ENCODE data around the gene NPAT.
"Not testable (repeated sequence)": the region's sequence is repeated elsewhere in the genome, so short reads cannot be mapped to it uniquely, and the experiment has no call there.

NPAT gene

DNA sequence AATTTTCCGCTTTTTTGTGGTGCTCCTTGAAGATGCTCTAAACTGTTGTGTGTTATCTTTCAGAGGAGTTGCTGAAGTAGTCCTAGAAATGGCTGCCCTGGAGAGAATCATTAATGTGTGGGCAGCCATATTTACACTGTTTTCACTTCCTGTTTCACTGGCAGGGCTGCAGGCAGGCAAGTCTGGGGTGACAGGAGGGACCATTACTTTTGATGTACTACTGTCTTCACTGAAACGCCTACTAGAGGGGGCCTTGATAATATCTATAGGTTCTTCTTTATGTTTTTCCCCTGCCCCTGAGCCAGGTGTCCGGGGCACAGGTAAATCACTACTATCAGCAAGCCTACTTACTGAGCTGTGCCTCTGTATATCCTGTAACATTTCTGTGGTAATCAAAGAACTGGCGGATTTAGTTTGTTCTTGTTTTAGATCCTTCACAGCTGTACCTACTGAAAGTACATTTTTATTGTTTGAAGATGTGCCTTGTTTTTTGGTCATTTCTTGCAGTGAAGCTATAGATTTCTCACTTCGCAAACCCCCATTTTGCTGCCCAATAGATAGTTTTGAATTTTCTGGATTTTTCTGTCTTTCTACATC is 61.4 kb downstream of the NPAT start:
- peaks cover 29% of the 10 kb centered on the region for H3K36me3 ChIP-seq (ENCODE audit: control insufficient read depth, insufficient read depth, low read length)
- 97 to 98% methylated on average over 5 of the region's 5 CpGs for WGBS, 2 experiments
- no peaks in the 10 kb centered on the region for H3K27me3 ChIP-seq (ENCODE audit: control insufficient read depth, insufficient read depth, low read length, poor library complexity, severe bottlenecking)
- no peak overlapping the region for H3K27ac ChIP-seq (ENCODE audit: insufficient read depth, low read depth, low read length, poor library complexity, severe bottlenecking)
- no peaks in the 10 kb centered on the region for H3K9me3 ChIP-seq (ENCODE audit: control insufficient read depth, low read length)
- no peak overlapping the region for H3K4me3 ChIP-seq (ENCODE audit: insufficient read depth, low read depth, low read length)
- no peaks in the 10 kb centered on the region for H3K4me1 ChIP-seq (ENCODE audit: control insufficient read depth, insufficient read depth, low read length)

- no peaks in the 10 kb centered on the region for H3K27me3 ChIP-seq (ENCODE audit: control insufficient read depth, insufficient read depth, low read length, poor library complexity, severe bottlenecking)
- no peaks in the 10 kb centered on the region for H3K4me1 ChIP-seq (ENCODE audit: control insufficient read depth, insufficient read depth, low read length)
- no peaks in the 10 kb centered on the region for H3K9me3 ChIP-seq (ENCODE audit: control insufficient read depth, low read length)
- 88 to 94% methylated on average over 2 of the region's 2 CpGs for WGBS, 2 experiments
- H3K4me3 ChIP-seq (ENCODE audit: insufficient read depth, low read depth, low read length) = no peak overlapping the region
- no peak overlapping the region for H3K27ac ChIP-seq (ENCODE audit: insufficient read depth, low read depth, low read length, poor library complexity, severe bottlenecking)
- H3K36me3 ChIP-seq (ENCODE audit: control insufficient read depth, insufficient read depth, low read length) = peaks cover 11% of the 10 kb centered on the region
These were observed 67.8 kb downstream of the NPAT start for GRCh38 chr11:108154591-108154990.

GRCh38 chr11:108148556-108148955 is 73.9 kb downstream of the NPAT start:
- Histone ChIP-seq H3K36me3 (ENCODE audit: control insufficient read depth, insufficient read depth, low read length) (peaks cover 6% of the 10 kb centered on the region), H3K27ac (ENCODE audit: insufficient read depth, low read depth, low read length, poor library complexity, severe bottlenecking) (no peak overlapping the region), H3K27me3 (ENCODE audit: control insufficient read depth, insufficient read depth, low read length, poor library complexity, severe bottlenecking) (no peaks in the 10 kb centered on the region), H3K4me3 (ENCODE audit: insufficient read depth, low read depth, low read length) (no peak overlapping the region), H3K9me3 (ENCODE audit: control insufficient read depth, low read length) (no peaks in the 10 kb centered on the region), H3K4me1 (ENCODE audit: control insufficient read depth, insufficient read depth, low read length) (no peaks in the 10 kb centered on the region)
- WGBS, 2 experiments = 92% methylated on average over 2 to 3 of the region's 3 CpGs

DNA sequence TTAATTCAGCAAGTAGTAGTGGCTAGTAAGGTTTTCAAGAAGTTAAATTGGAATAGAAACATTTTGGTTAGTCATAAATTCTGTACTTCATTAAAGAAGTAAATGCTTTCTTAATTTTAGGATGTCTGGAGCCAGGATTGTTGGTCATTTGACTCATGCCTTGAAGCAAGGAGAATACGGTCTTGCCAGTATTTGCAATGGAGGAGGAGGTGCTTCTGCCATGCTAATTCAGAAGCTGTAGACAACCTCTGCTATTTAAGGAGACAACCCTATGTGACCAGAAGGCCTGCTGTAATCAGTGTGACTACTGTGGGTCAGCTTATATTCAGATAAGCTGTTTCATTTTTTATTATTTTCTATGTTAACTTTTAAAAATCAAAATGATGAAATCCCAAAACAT is 75.3 kb downstream of the NPAT start:
- H3K36me3 ChIP-seq (ENCODE audit: control insufficient read depth, insufficient read depth, low read length) = peaks cover 6% of the 10 kb centered on the region
- H3K27ac ChIP-seq (ENCODE audit: insufficient read depth, low read depth, low read length, poor library complexity, severe bottlenecking) = no peak overlapping the region
- WGBS, 2 experiments = 95 to 97% methylated on average over 1 of the region's 1 CpG
- no peaks in the 10 kb centered on the region for H3K9me3 ChIP-seq (ENCODE audit: control insufficient read depth, low read length)
- H3K4me1 ChIP-seq (ENCODE audit: control insufficient read depth, insufficient read depth, low read length) = no peaks in the 10 kb centered on the region
- H3K27me3 ChIP-seq (ENCODE audit: control insufficient read depth, insufficient read depth, low read length, poor library complexity, severe bottlenecking) = no peaks in the 10 kb centered on the region
- no peak overlapping the region for H3K4me3 ChIP-seq (ENCODE audit: insufficient read depth, low read depth, low read length)

DNA sequence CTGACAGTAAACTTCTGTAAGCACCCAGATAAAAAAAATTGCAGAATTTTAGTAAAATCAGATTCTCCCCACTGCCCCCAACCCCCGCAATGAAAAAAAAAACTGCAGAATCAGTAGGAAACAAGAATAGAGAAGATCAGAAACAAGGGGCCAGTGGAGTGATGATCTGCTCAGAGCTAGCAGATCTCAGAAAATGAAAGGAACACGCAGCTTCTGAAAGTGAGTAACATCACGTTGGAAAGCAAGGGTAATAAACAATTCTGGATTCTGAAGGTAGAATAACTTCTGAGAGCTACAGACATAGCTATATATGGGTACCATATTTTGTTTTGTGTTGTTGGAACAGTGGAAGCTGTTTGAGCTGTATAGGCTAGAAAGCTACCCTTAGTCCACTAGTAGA is 77.8 kb downstream of the NPAT start:
- 96 to 99% methylated on average over 3 of the region's 3 CpGs for WGBS, 2 experiments
- no peak overlapping the region for H3K27ac ChIP-seq (ENCODE audit: insufficient read depth, low read depth, low read length, poor library complexity, severe bottlenecking)
- no peak overlapping the region for H3K4me3 ChIP-seq (ENCODE audit: insufficient read depth, low read depth, low read length)
- H3K36me3 ChIP-seq (ENCODE audit: control insufficient read depth, insufficient read depth, low read length) = no peaks in the 10 kb centered on the region
- no peaks in the 10 kb centered on the region for H3K9me3 ChIP-seq (ENCODE audit: control insufficient read depth, low read length)
- H3K27me3 ChIP-seq (ENCODE audit: control insufficient read depth, insufficient read depth, low read length, poor library complexity, severe bottlenecking) = no peaks in the 10 kb centered on the region
- no peaks in the 10 kb centered on the region for H3K4me1 ChIP-seq (ENCODE audit: control insufficient read depth, insufficient read depth, low read length)

DNA sequence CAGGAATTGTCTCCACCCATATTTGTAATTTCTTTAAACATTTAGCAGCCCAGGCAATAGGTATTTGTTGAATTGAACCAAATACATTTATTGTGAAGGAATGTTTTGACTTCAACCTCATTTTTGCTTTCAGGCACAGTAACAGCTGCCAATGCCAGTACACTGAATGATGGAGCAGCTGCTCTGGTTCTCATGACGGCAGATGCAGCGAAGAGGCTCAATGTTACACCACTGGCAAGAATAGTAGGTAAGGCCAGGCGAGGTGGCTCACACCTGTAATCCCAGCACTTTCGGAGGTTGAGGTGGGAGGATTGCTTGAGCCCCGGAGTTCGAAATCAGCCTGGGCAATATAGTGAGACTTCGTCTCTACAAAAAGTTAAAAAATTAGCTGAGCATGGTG is 80.1 kb downstream of the NPAT start:
- Histone ChIP-seq H3K9me3 (ENCODE audit: control insufficient read depth, low read length) (no peaks in the 10 kb centered on the region), H3K27me3 (ENCODE audit: control insufficient read depth, insufficient read depth, low read length, poor library complexity, severe bottlenecking) (no peaks in the 10 kb centered on the region), H3K27ac (ENCODE audit: insufficient read depth, low read depth, low read length, poor library complexity, severe bottlenecking) (no peak overlapping the region), H3K36me3 (ENCODE audit: control insufficient read depth, insufficient read depth, low read length) (no peaks in the 10 kb centered on the region), H3K4me1 (ENCODE audit: control insufficient read depth, insufficient read depth, low read length) (no peaks in the 10 kb centered on the region), H3K4me3 (ENCODE audit: insufficient read depth, low read depth, low read length) (no peak overlapping the region)
- 87 to 89% methylated on average over 7 of the region's 7 CpGs for WGBS, 2 experiments

DNA sequence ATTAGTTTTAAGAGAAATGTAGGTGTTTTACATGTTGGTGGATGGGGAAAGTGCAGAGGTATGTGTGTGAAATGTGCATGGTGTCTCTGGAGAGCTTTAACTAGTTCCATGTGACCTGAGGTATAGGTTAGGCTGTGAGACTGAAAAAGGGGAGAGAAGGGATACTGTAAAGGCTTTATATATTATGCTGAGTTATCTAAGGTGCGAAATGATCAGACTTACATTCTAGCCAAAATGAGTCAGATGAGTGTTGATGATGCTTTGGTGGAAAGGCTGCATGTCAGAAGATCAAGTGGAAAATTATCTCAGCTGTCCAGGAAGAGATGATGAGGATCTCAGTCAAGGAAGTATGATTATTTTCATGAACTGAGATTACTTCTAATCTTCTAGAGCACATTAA is 85.2 kb downstream of the NPAT start:
- 92 to 95% methylated on average over 1 of the region's 1 CpG for WGBS, 2 experiments
- H3K9me3 ChIP-seq (ENCODE audit: control insufficient read depth, low read length) = no peaks in the 10 kb centered on the region
- no peaks in the 10 kb centered on the region for H3K36me3 ChIP-seq (ENCODE audit: control insufficient read depth, insufficient read depth, low read length)
- H3K27ac ChIP-seq (ENCODE audit: insufficient read depth, low read depth, low read length, poor library complexity, severe bottlenecking) = no peak overlapping the region
- no peaks in the 10 kb centered on the region for H3K4me1 ChIP-seq (ENCODE audit: control insufficient read depth, insufficient read depth, low read length)
- no peak overlapping the region for H3K4me3 ChIP-seq (ENCODE audit: insufficient read depth, low read depth, low read length)
- H3K27me3 ChIP-seq (ENCODE audit: control insufficient read depth, insufficient read depth, low read length, poor library complexity, severe bottlenecking) = no peaks in the 10 kb centered on the region

DNA sequence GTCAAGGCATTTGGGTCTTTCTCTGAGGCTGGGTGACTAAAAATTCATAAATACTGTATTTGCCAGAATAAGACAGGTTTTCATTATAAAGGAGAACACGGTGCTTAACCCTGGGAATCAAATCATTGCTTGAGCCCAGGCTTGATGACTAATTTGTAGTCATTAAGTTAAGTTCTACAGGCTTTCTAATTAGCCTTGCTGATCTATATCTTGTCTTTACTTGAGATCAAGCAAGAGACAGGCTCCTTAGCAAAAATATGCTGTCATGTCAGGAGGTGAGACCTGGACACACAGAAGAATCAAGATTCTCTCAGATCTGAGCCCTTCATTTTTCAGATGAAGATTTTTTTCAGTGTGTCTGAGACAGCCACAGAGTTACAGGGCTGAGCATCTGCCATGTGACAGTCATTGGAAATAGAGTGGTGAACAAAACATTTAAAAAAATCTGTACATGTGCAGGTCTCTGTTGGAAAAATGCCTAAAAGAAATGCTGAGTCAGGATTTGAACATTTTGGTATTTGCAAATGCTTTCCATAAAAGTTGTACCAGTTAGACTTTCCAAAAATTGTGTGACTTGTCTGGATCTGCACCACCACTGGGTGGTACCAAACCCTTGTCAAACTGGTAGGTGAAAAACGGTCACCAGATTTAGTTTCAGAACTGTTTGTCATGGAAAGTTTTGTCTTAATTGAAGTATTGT is 86.4 kb downstream of the NPAT start:
- H3K36me3 ChIP-seq (ENCODE audit: control insufficient read depth, insufficient read depth, low read length) = no peaks in the 10 kb centered on the region
- H3K4me1 ChIP-seq (ENCODE audit: control insufficient read depth, insufficient read depth, low read length) = no peaks in the 10 kb centered on the region
- no peaks in the 10 kb centered on the region for H3K9me3 ChIP-seq (ENCODE audit: control insufficient read depth, low read length)
- H3K27me3 ChIP-seq (ENCODE audit: control insufficient read depth, insufficient read depth, low read length, poor library complexity, severe bottlenecking) = no peaks in the 10 kb centered on the region
- WGBS, 2 experiments = 82 to 90% methylated on average over 2 of the region's 2 CpGs
- no peak overlapping the region for H3K4me3 ChIP-seq (ENCODE audit: insufficient read depth, low read depth, low read length)
- H3K27ac ChIP-seq (ENCODE audit: insufficient read depth, low read depth, low read length, poor library complexity, severe bottlenecking) = no peak overlapping the region

DNA sequence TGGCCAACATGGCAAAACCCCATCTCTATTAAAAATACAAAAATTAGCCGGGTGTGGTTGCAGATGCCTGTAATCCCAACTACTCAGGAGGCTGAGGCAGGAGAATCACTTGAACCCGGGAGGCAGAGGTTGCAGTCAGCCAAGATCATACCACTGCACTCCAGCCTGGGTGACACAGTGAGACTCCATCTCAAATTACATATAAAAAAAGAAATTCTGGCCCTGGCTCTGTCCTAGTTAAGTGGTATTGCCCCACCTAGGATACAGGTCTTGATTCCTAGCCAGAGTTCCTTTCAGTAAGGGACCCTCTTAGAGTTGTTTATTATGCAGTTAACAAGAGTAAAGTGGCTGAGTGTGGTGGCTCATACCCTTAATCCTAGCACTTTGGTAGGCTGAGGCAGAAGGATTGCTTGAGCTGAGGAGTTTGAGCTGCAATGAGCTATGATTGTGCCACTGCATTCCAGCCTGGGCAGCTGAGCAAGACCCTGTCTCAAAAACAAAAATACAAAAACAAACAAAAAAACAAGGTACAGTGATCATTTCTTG is 89.4 kb downstream of the NPAT start:
- H3K9me3 ChIP-seq (ENCODE audit: control insufficient read depth, low read length); H3K27me3 ChIP-seq (ENCODE audit: control insufficient read depth, insufficient read depth, low read length, poor library complexity, severe bottlenecking); H3K36me3 ChIP-seq (ENCODE audit: control insufficient read depth, insufficient read depth, low read length); H3K4me1 ChIP-seq (ENCODE audit: control insufficient read depth, insufficient read depth, low read length); H3K4me3 ChIP-seq (ENCODE audit: insufficient read depth, low read depth, low read length); H3K27ac ChIP-seq (ENCODE audit: insufficient read depth, low read depth, low read length, poor library complexity, severe bottlenecking): not testable (repeated sequence)
- 94 to 95% methylated on average over 2 of the region's 2 CpGs for WGBS, 2 experiments

DNA sequence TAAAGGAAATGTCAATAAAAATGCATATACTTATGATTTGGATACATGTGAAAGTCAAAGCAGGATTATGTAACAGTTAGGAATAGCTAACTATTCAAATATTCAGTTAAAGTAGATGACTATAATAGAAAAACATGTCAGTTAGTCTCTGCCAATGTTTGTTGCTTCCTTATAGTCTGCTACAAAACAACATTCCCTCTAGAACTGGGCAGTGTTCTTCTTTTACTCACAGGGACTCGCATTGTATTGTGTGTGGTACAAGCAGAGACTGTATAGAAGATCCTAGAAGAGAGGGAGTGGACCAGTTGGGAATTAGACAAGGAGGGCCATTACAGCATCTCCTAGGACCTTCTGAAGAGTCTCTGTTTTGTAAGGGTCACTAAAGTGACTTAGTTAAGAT is 90.4 kb downstream of the NPAT start:
- no peak overlapping the region for H3K27ac ChIP-seq (ENCODE audit: insufficient read depth, low read depth, low read length, poor library complexity, severe bottlenecking)
- no peaks in the 10 kb centered on the region for H3K9me3 ChIP-seq (ENCODE audit: control insufficient read depth, low read length)
- no peaks in the 10 kb centered on the region for H3K4me1 ChIP-seq (ENCODE audit: control insufficient read depth, insufficient read depth, low read length)
- WGBS, 2 experiments = 100% methylated on average over 1 of the region's 1 CpG
- H3K36me3 ChIP-seq (ENCODE audit: control insufficient read depth, insufficient read depth, low read length) = no peaks in the 10 kb centered on the region
- H3K4me3 ChIP-seq (ENCODE audit: insufficient read depth, low read depth, low read length) = no peak overlapping the region
- no peaks in the 10 kb centered on the region for H3K27me3 ChIP-seq (ENCODE audit: control insufficient read depth, insufficient read depth, low read length, poor library complexity, severe bottlenecking)

Measured in ectodermal cell (in vitro differentiated cells).